GM12872 (cell line): ENCODE measurements around the gene IL32.

ENCODE experiments used
- CTCF ChIP-seq: IDR thresholded peaks from 3 replicates; pipeline ENCODE4 v1.5.1; 2011; ENCODE audit warnings: low read depth, mild to moderate bottlenecking, low read length, moderate library complexity; ENCODE audit not compliant: insufficient read depth

IL32 gene

GRCh38 chr16:3058139-3059030 lies 7.1 kb upstream of the IL32 start:
- no peak for TF ChIP-seq CTCF

GRCh38 chr16:3059041-3059722 lies 6.3 kb upstream of the IL32 start:
- TF ChIP-seq CTCF = peak; percentile 77

- no peak for TF ChIP-seq CTCF
These were observed 5.7 kb upstream of the IL32 start for GRCh38 chr16:3059723-3060242.

- TF ChIP-seq CTCF = no peak
These were observed 4.9 kb upstream of the IL32 start for GRCh38 chr16:3060339-3061127.

GRCh38 chr16:3062553-3062952 lies 2.9 kb upstream of the IL32 start:
- no peak for TF ChIP-seq CTCF

GRCh38 chr16:3063625-3064386 lies 1.6 kb upstream of the IL32 start:
- TF ChIP-seq CTCF = no peak
